Activated T-helper 17 cell treated with anti-CD3 and anti-CD28 coated beads, Interleukin-2, amount 50 U/mL, for 72 hours (primary cell): ENCODE results near the gene C1orf116. TPM values are rescaled to one million over a fixed set of nuclear protein-coding genes. Genes with fewer than 3 reads are reported as not detected.
A peak's percentile ranks its signal among the peaks of the same experiment; 100 is the strongest.

Source experiments
- ATAC-seq: fragments of 150-1000 bp; cut with Tn5 transposase; replicated peaks from 2 replicates; pipeline ENCODE4 v1.10.0; 2021; ENCODE audit warnings: mild to moderate bottlenecking, moderate library complexity
- H3K27ac Mint-ChIP-seq: one replicate; pipeline ENCODE4 v1.8.0; 2022; ENCODE audit warnings: mixed read lengths
- H3K27me3 Mint-ChIP-seq: one replicate; pipeline ENCODE4 v1.8.0; 2022; ENCODE audit warnings: mixed read lengths
- H3K36me3 Mint-ChIP-seq: one replicate; pipeline ENCODE4 v1.8.0; 2022; ENCODE audit warnings: low read depth, mild to moderate bottlenecking, mixed read lengths
- H3K4me1 Mint-ChIP-seq: one replicate; pipeline ENCODE4 v1.8.0; 2022; ENCODE audit warnings: mixed read lengths
- H3K4me3 Mint-ChIP-seq: one replicate; pipeline ENCODE4 v1.8.0; 2022; ENCODE audit warnings: mild to moderate bottlenecking, mixed read lengths
- H3K9me3 Mint-ChIP-seq: one replicate; pipeline ENCODE4 v1.8.0; 2022; ENCODE audit warnings: mixed read lengths
- total RNA-seq, 2 donors: library from RNA; stranded (reverse); gene quantifications; one replicate each; pipeline ENCODE4 v1.2.3, GENCODE V29; 2022

Gene C1orf116
- total RNA-seq, 2 donors from 2014 or later = not detected

- Mint-ChIP-seq H3K9me3 (no peaks in the 10 kb centered on the region), H3K4me3 (no peak overlapping the region), H3K4me1 (no peaks in the 10 kb centered on the region), H3K27me3 (peaks cover 30% of the 10 kb centered on the region), H3K27ac (no peak overlapping the region), H3K36me3 (no peaks in the 10 kb centered on the region)
- ATAC-seq = no peak
These were observed 46.2 kb downstream of the C1orf116 start for GRCh38 chr1:206986402-206986801.

- Mint-ChIP-seq H3K27ac (no peak overlapping the region), H3K27me3 (peaks cover 28% of the 10 kb centered on the region), H3K4me1 (no peaks in the 10 kb centered on the region), H3K9me3 (no peaks in the 10 kb centered on the region), H3K36me3 (no peaks in the 10 kb centered on the region), H3K4me3 (no peak overlapping the region)
- no peak for ATAC-seq
These were observed 47.3 kb downstream of the C1orf116 start for GRCh38 chr1:206985162-206985749.

- Mint-ChIP-seq H3K9me3 (no peaks in the 10 kb centered on the region), H3K27me3 (peaks cover 24% of the 10 kb centered on the region), H3K27ac (no peak overlapping the region), H3K4me1 (no peaks in the 10 kb centered on the region), H3K36me3 (no peaks in the 10 kb centered on the region), H3K4me3 (no peak overlapping the region)
- ATAC-seq = peak; percentile 77
These were observed 50.3 kb downstream of the C1orf116 start for GRCh38 chr1:206982216-206982615.

- no peaks in the 10 kb centered on the region for H3K9me3 Mint-ChIP-seq
- no peak overlapping the region for H3K4me3 Mint-ChIP-seq
- H3K4me1 Mint-ChIP-seq = no peaks in the 10 kb centered on the region
- ATAC-seq = peak; percentile 32
- H3K27me3 Mint-ChIP-seq = peaks cover 9% of the 10 kb centered on the region
- H3K36me3 Mint-ChIP-seq = no peaks in the 10 kb centered on the region
- no peak overlapping the region for H3K27ac Mint-ChIP-seq
These were observed 53.0 kb downstream of the C1orf116 start for GRCh38 chr1:206979379-206980043.

- H3K27me3 Mint-ChIP-seq = peaks cover 4% of the 10 kb centered on the region
- no peaks in the 10 kb centered on the region for H3K9me3 Mint-ChIP-seq
- no peak overlapping the region for H3K4me3 Mint-ChIP-seq
- no peak overlapping the region for H3K27ac Mint-ChIP-seq
- H3K4me1 Mint-ChIP-seq = no peaks in the 10 kb centered on the region
- H3K36me3 Mint-ChIP-seq = no peaks in the 10 kb centered on the region
- no peak for ATAC-seq
These were observed 54.3 kb downstream of the C1orf116 start for GRCh38 chr1:206978259-206978658.

GRCh38 chr1:206975306-206975705 is 57.2 kb downstream of the C1orf116 start:
- no peaks in the 10 kb centered on the region for H3K9me3 Mint-ChIP-seq
- H3K4me1 Mint-ChIP-seq = no peaks in the 10 kb centered on the region
- H3K27me3 Mint-ChIP-seq = peaks cover 10% of the 10 kb centered on the region
- no peak overlapping the region for H3K4me3 Mint-ChIP-seq
- H3K27ac Mint-ChIP-seq = no peak overlapping the region
- ATAC-seq = no peak
- H3K36me3 Mint-ChIP-seq = no peaks in the 10 kb centered on the region

GRCh38 chr1:206974140-206974539 is 58.4 kb downstream of the C1orf116 start:
- Mint-ChIP-seq H3K4me3 (no peak overlapping the region), H3K36me3 (no peaks in the 10 kb centered on the region), H3K27ac (no peak overlapping the region), H3K27me3 (peaks cover 14% of the 10 kb centered on the region), H3K9me3 (no peaks in the 10 kb centered on the region), H3K4me1 (no peaks in the 10 kb centered on the region)
- no peak for ATAC-seq

- no peaks in the 10 kb centered on the region for H3K36me3 Mint-ChIP-seq
These were observed 59.8 kb downstream of the C1orf116 start for GRCh38 chr1:206972728-206973127.

GRCh38 chr1:206971029-206971655 is 61.4 kb downstream of the C1orf116 start:
- H3K27me3 Mint-ChIP-seq = peaks cover 14% of the 10 kb centered on the region
- H3K9me3 Mint-ChIP-seq = no peaks in the 10 kb centered on the region
- no peaks in the 10 kb centered on the region for H3K36me3 Mint-ChIP-seq
- H3K4me1 Mint-ChIP-seq = peaks cover 10% of the 10 kb centered on the region
- no peak overlapping the region for H3K27ac Mint-ChIP-seq
- ATAC-seq = no peak
- no peak overlapping the region for H3K4me3 Mint-ChIP-seq

More at GRCh38 chr1:206972728-206973127, 59.8 kb downstream of the C1orf116 start:
- no peak overlapping the region for H3K4me3 Mint-ChIP-seq
- no peaks in the 10 kb centered on the region for H3K9me3 Mint-ChIP-seq
- peaks cover 3% of the 10 kb centered on the region for H3K4me1 Mint-ChIP-seq
- no peak for ATAC-seq
- peaks cover 14% of the 10 kb centered on the region for H3K27me3 Mint-ChIP-seq
- no peak overlapping the region for H3K27ac Mint-ChIP-seq

GRCh38 chr1:206970446-206970845 is 62.1 kb downstream of the C1orf116 start, which contains the start of gene FCAMR:
Gene FCAMR, minus strand, starts transcription at chr1:206970460. Its CDS starts 335 bp downstream, at chr1:206970125.
- H3K36me3 Mint-ChIP-seq = no peaks in the 10 kb centered on the region
- peaks cover 10% of the 10 kb centered on the region for H3K4me1 Mint-ChIP-seq
- ATAC-seq = no peak
- no peaks in the 10 kb centered on the region for H3K9me3 Mint-ChIP-seq
- H3K27me3 Mint-ChIP-seq = peaks cover 14% of the 10 kb centered on the region
- no peak within 1 kb of the TSS for H3K4me3 Mint-ChIP-seq
- no peak within 1 kb of the TSS for H3K27ac Mint-ChIP-seq

GRCh38 chr1:206969090-206969489 is 63.5 kb downstream of the C1orf116 start:
- no peak overlapping the region for H3K4me3 Mint-ChIP-seq
- no peak for ATAC-seq

More at GRCh38 chr1:206969090-206969489, 63.5 kb downstream of the C1orf116 start:
- Mint-ChIP-seq H3K27me3 (peaks cover 14% of the 10 kb centered on the region), H3K27ac (no peak overlapping the region), H3K4me1 (peaks cover 10% of the 10 kb centered on the region), H3K36me3 (no peaks in the 10 kb centered on the region), H3K9me3 (no peaks in the 10 kb centered on the region)

Other genes starting within 250 kb of the C1orf116 start
- not detected for gene IL20, start 167.1 kb downstream of the C1orf116 start, total RNA-seq
- gene IL24, start 135.3 kb downstream of the C1orf116 start, total RNA-seq = 1 to 10 TPM in 1 of 2 donors, under 1 TPM in 1; 0.15 to 4.6 TPM
- gene FCMR, start 110.8 kb downstream of the C1orf116 start, total RNA-seq = 10 to 100 TPM; 22.7 to 74.0 TPM
- under 1 TPM in 1 of 2 donors, not detected in 1; 0.34 TPM for gene PIGR, start 86.3 kb downstream of the C1orf116 start, total RNA-seq
- gene FCAMR, start 62.3 kb downstream of the C1orf116 start, total RNA-seq = not detected
- 1 to 10 TPM; 6.7 to 7.1 TPM for gene YOD1, start 18.5 kb upstream of the C1orf116 start, total RNA-seq
- 1 to 10 TPM in 1 of 2 donors, under 1 TPM in 1; 0.85 to 1.3 TPM for gene PFKFB2, start 20.5 kb upstream of the C1orf116 start, total RNA-seq
- 1 to 10 TPM in 1 of 2 donors, under 1 TPM in 1; 0.58 to 2.1 TPM for gene C4BPB, start 56.1 kb upstream of the C1orf116 start, total RNA-seq
- gene C4BPA, start 71.5 kb upstream of the C1orf116 start, total RNA-seq = not detected